GM12873 (cell line): Measurements from ENCODE around the gene GAPVD1.

Experiments
- CTCF ChIP-seq: IDR thresholded peaks from 2 replicates; pipeline ENCODE4 v1.5.1; 2012; ENCODE audit warnings: low read depth, mild to moderate bottlenecking, moderate library complexity, low read length, control low read depth; ENCODE audit not compliant: insufficient read depth; ENCODE audit errors: missing control alignments

GAPVD1 gene

DNA sequence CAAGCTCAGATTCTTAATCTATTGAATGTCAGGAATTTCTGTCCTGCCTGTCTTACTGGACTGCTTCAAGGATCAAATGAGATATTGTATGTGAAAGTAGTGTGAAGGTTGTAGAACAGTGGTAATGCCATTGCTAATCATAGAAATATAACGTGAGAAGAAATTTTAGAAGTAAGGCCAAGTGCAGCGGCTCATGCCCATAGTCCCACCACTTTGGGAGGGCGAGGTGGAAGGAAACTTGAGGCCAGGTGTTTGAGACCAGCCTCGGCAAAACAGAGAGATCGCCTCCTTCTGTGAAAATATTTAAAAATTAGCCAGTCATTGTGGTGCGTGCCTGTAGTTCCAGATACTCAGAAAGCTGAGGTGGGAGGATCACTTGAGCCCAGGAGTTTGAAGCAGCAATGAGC, 15.4 kb upstream of the GAPVD1 start:
- TF ChIP-seq CTCF: no peak

GRCh38 chr9:125254231-125254630, 7.4 kb upstream of the GAPVD1 start:
- TF ChIP-seq CTCF: no peak

DNA sequence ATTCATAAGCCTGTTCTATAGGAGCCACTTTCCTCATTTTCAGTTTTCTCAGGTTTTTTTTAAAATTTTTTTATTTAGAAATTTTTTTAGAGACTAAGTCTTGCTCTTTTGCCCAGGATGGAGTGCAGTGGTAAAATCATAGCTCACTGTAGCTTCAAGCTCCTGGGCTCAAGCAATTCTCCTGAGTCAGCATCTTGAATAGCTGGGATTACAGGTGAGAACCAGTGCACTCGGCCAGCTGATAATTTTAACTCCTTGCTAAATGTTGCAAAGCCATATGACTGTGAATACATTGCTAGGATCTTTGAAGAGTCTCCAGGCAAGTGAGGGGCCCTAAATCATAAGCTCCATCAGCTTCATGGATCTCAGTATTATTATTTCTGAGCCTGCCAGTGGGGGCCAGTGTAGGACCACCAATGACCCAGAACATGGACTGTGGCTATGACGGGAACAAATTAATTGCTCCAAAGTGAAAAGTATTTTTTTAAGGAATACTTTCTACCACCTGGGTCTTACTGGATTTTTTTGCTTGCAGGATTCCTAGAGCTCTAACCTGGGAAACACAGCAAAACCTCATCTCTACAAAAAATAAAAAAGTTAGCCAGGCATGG, 5.7 kb upstream of the GAPVD1 start:
- peak; percentile 41 for TF ChIP-seq CTCF

DNA sequence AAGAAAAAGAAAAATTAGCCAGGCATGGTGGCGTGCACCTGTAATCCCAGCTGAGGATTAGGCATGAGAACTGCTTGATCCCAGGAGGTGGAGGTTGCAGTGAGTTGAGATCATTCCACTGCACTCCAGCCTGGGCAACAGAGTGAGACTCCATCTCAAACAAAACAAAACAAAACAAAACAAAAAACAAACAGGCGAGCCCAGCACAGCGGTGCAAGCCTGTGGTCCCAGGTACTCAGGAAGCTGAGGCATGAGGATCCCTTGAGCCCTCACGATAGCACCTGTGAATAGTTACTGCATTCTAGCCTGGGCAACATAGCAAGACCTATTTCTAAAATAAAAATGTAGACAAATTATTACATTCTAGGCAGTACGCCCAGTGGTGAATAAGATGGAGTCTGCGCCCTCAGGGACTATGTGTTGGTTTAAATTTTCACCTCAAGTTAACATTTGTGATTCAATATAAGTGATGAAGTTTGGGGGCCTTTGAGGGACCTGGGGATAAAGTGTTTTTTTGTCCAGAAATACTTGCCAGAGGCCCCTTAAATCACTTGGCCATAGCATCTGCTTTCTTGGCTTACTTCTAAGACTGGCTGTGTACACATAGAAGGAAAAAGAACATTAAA, 3.4 kb upstream of the GAPVD1 start:
- TF ChIP-seq CTCF: no peak

DNA sequence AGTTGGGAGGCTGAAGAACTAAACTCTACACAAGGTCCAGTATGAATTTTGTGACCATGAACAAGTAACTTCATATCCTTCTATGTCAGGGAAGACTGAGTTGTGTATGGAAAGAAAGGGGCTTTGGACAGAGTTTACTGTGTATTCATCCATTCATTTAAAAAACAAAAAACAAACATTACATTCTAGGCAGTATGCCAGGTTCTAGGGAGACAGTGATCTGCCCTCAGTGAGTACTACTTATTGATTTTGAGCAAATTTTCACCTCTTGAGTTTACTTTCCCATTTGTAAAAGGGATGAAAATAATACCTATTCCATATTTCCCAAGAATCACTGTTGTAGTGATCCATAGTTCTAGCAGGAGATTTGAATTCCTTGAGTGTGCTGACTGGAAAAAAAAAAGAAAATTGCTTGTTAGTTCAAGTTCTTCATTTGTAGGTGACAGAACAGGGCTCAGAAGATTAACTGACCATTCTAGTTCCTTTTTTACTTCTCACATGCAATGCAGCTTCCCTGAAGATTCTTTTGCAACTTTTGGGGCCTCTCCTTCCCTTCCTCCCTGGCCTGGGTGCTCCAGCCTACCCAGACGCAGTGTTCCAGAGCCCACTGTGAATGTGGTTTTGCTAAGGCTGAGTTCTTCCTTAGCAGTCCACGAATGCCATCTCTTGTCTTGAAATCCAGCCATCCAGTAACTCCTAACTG, 2.6 kb upstream of the GAPVD1 start:
- no peak for TF ChIP-seq CTCF

DNA sequence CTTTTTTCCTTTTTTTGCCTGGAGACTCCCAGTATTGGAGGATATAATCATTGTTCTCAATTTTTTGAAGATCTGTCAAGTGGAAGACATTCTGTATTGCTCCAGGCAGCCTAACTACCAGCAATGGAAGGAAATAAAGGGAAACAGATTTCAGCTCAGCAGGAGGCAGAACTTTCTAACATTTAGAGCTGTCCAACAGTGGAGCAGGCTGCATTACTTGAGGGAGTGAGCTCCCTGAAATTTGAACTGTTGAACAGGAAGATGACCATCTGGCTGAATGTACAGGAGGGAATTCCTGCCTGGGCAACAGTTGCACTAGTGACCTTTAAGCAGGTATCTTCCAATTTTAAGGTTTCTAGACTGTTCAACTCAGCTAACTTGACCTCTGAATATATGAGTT, 1.1 kb upstream of the GAPVD1 start:
- no peak for TF ChIP-seq CTCF

- TF ChIP-seq CTCF: no peak
Observed at GRCh38 chr9:125262294-125262991, 817 bp downstream of the GAPVD1 start.
